ENCODE measurements around the gene APOO. TPM values are rescaled to one million over a fixed set of nuclear protein-coding genes. Genes with fewer than 3 reads are reported as not detected.

APOO gene
- total and polyA plus RNA-seq, 2 of the 13 experiments (the other 11 are each of a cell fraction or from before 2014, with no cell fraction given), result 9.7 to 22.1 TPM

GRCh38 chrX:23907498-23908218 lies at the start of gene APOO, which contains the start of gene CXorf58 (continued):
- TF ChIP-seq ZNF142 (CRISPR knock-in tag; IDR thresholded peaks at IDR 0.05), result no peak
- no peak for TF ChIP-seq ZNF550 (CRISPR knock-in tag; IDR thresholded peaks at IDR 0.05; ENCODE audit: borderline replicate concordance)
- no peak for TF ChIP-seq ZHX1 (CRISPR knock-in tag; IDR thresholded peaks at IDR 0.05; ENCODE audit: low read depth)
- TF ChIP-seq ZNF512B (CRISPR knock-in tag; IDR thresholded peaks at IDR 0.05; ENCODE audit: borderline replicate concordance), result no peak
- TF ChIP-seq IKZF4 (CRISPR knock-in tag; IDR thresholded peaks at IDR 0.05; ENCODE audit: borderline replicate concordance, low read depth, not compliant biosample characterization), result no peak
- TF ChIP-seq BRF2 (CRISPR knock-in tag; IDR thresholded peaks at IDR 0.05), result 0 out of 2 replicates have a peak, but pooled peaks have one; percentile 21
- peak; percentile 9; the same call in 1 of the 2 replicates for TF ChIP-seq ARID5B (CRISPR knock-in tag; IDR thresholded peaks at IDR 0.05)
- no peak for TF ChIP-seq ZNF446 (CRISPR knock-in tag; IDR thresholded peaks at IDR 0.05)
- no peak for TF ChIP-seq POLR2AphosphoS2 (IDR thresholded peaks at IDR 0.05; ENCODE audit: low read depth, low read length)
